ENCODE data around the gene MYEF2.

MYEF2 gene

DNA sequence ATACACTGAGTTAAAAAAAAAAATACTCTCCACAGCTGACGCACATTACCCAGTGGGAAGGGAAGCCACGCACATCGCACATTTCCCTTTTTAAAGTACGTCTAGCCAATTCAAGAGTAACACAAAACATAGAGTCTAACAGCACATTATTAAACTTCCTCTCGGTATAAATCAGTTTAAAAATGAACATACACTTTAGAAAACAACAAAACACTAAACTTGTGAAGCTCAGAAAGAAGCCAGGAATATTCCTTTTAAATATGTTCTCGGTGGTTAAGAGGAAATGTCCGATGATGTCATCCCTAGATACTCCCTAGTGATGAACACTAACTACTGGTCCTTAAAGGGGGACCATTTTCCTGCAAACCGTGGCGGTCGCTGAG is 721 bp downstream of the MYEF2 start:
- Histone ChIP-seq H3K9me3 (ENCODE audit: control insufficient read depth, insufficient read depth, low read length) (no peaks in the 10 kb centered on the region), H3K9ac (ENCODE audit: low read depth, low read length) (peak overlapping the region; percentile 88), H3K4me1 (ENCODE audit: insufficient read depth, low read length) (peaks cover 12% of the 10 kb centered on the region; the same call in 1 of the 2 replicates), H3K36me3 (ENCODE audit: insufficient read depth, low read length) (no peaks in the 10 kb centered on the region)

DNA sequence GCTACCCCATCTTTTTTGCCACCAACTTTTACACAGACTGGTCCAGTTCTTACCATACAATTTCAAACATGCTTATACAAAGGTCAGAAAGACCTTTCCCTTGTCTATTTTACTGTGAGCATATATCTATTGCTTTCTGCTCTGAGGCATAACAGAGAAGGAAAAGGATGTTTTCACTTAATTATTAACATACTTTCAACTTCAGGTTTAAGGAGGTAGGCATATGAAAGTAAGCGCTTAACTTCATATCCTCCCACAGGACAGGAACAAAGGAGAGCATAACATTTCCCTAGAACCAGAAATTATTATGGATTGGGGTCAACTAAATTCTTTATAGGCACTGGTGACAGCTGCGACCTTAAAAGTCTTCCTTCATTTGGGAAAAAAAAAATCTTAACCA is 1.1 kb downstream of the MYEF2 start:
- H3K9me3 ChIP-seq (ENCODE audit: control insufficient read depth, insufficient read depth, low read length): no peaks in the 10 kb centered on the region
- peaks cover 12% of the 10 kb centered on the region; the same call in 1 of the 2 replicates for H3K4me1 ChIP-seq (ENCODE audit: insufficient read depth, low read length)
- H3K9ac ChIP-seq (ENCODE audit: low read depth, low read length): peak overlapping the region; percentile 88
- no peaks in the 10 kb centered on the region for H3K36me3 ChIP-seq (ENCODE audit: insufficient read depth, low read length)

DNA sequence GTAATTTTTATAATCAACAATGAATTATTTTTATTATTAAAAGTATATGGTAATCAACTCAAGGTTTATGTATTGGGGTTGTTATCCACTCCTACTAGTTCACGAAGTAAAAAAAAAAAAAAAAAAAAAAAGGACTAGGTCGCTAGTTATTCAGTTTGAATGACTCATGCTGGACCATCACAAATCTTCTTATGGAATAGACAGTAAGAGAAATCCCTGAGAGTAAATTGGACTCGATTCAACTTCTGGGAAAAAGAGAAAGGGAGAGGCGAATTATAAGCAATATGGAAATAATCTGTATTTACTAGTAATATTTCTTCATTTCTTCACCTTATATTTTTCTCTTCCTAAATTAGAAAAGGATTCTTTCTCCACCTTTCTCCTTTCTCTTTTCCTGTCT is 2.0 kb downstream of the MYEF2 start:
- Histone ChIP-seq H3K9me3 (ENCODE audit: control insufficient read depth, insufficient read depth, low read length) (no peaks in the 10 kb centered on the region), H3K4me1 (ENCODE audit: insufficient read depth, low read length) (peaks cover 12% of the 10 kb centered on the region; the same call in 1 of the 2 replicates), H3K9ac (ENCODE audit: low read depth, low read length) (no peak overlapping the region), H3K36me3 (ENCODE audit: insufficient read depth, low read length) (no peaks in the 10 kb centered on the region)

DNA sequence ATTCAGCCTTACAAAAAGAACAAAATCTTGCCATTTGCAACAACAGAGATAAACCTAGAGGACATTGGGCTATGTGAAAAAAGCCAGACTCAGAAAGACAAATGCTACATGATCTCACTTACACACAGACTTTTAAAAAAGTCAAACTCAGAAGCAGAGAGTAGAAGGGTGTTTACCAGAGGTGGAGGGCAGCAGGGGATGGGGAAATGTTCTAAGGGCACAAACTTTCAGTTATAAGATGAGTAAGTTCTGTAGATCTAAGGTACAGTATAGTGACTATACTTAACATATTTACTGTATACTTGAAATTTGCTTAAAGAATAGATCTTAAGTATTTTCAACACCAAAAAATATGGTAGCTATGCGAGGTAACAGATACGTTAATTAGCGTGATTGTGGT is 3.0 kb downstream of the MYEF2 start:
- H3K9me3 ChIP-seq (ENCODE audit: control insufficient read depth, insufficient read depth, low read length): no peaks in the 10 kb centered on the region
- no peaks in the 10 kb centered on the region for H3K36me3 ChIP-seq (ENCODE audit: insufficient read depth, low read length)
- peaks cover 10% of the 10 kb centered on the region; the same call in 1 of the 2 replicates for H3K4me1 ChIP-seq (ENCODE audit: insufficient read depth, low read length)
- H3K9ac ChIP-seq (ENCODE audit: low read depth, low read length): no peak overlapping the region

DNA sequence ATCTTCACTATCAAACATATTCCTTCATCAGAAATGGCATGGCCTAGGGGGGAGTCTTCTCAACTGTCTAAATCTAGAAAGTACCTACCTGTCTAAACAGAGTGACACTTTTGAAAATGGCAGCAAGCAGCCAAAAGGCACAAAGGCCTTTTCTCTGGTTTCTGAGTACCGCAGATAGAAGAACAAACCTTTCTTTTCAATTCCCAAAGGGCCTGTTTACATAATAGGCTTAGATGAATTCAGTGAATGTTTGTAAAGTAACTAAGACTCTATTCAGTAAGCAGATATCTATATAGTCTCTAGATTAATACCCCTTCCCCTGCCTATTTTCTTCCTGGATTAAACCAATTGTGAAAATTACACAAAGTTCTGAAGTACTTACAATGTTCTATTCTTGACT is 7.1 kb downstream of the MYEF2 start:
- H3K4me1 ChIP-seq (ENCODE audit: insufficient read depth, low read length): peaks cover 8% of the 10 kb centered on the region
- no peaks in the 10 kb centered on the region; the same call in 1 of the 2 replicates for H3K36me3 ChIP-seq (ENCODE audit: insufficient read depth, low read length)
- H3K9me3 ChIP-seq (ENCODE audit: control insufficient read depth, insufficient read depth, low read length): no peaks in the 10 kb centered on the region
- H3K9ac ChIP-seq (ENCODE audit: low read depth, low read length): no peak overlapping the region

DNA sequence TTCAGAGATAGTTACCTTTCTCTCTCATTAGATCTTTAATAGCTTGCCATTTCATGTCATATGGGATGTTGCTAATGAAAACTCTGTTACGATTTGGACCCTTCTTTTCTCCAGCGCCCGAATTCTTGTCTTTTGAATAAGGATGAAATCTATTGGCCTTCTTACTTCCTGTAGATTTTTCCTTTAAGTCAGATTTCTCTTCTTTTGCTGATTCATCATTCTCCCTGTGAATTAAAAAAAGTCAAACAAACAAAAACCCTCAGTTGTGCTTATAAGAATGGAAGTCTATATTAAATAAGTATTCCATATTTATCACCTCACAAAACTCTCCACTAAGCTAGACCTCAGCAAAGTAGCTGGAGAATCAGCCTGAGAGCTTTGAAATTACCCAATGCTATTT is 9.5 kb downstream of the MYEF2 start:
- H3K36me3 ChIP-seq (ENCODE audit: insufficient read depth, low read length): no peaks in the 10 kb centered on the region; the same call in 1 of the 2 replicates
- H3K9me3 ChIP-seq (ENCODE audit: control insufficient read depth, insufficient read depth, low read length): no peaks in the 10 kb centered on the region
- peaks cover 4% of the 10 kb centered on the region for H3K4me1 ChIP-seq (ENCODE audit: insufficient read depth, low read length)
- no peak overlapping the region for H3K9ac ChIP-seq (ENCODE audit: low read depth, low read length)

DNA sequence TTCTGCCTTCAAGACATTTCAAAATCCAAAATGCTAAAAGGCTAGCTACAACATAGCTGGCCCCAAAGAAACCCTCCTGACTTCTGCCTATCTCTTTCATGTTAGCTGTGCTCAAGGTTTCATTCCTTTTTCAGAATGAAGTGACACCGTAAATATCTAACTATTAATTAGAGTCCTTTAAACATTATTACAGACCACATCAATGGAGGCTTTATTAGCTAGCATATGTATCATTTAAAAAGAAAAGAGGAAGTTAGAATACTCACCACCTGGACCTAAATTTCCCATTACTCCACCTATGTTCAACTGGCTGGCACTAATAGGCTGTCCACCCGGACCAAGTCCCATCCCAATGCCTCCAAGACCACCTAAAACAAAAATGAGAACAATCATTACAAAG is 24.6 kb downstream of the MYEF2 start:
- H3K9me3 ChIP-seq (ENCODE audit: control insufficient read depth, insufficient read depth, low read length): no peaks in the 10 kb centered on the region
- H3K4me1 ChIP-seq (ENCODE audit: insufficient read depth, low read length): peaks cover 20% of the 10 kb centered on the region
- no peak overlapping the region for H3K9ac ChIP-seq (ENCODE audit: low read depth, low read length)
- H3K36me3 ChIP-seq (ENCODE audit: insufficient read depth, low read length): peaks cover 9% of the 10 kb centered on the region

DNA sequence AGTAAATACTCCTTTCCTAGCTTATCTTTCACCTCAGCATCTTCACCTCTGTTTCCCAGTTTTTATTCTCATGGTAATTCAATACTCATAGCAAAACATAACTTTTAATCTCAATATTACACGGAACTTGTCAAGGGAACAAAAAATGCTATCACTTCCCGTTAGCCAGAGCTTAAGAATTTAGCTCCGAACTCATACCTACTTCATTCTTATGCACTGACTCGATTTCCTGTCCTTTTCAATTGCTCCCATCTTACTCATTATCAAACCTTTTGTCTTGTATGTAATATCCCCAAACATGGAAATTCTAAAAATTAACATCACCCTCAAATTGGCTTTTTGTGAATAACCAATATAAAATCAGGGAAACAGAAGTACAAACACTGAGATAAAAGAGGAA is 28.2 kb downstream of the MYEF2 start:
- no peak overlapping the region for H3K9ac ChIP-seq (ENCODE audit: low read depth, low read length)
- H3K36me3 ChIP-seq (ENCODE audit: insufficient read depth, low read length): peaks cover 7% of the 10 kb centered on the region
- H3K4me1 ChIP-seq (ENCODE audit: insufficient read depth, low read length): peaks cover 20% of the 10 kb centered on the region
- no peaks in the 10 kb centered on the region for H3K9me3 ChIP-seq (ENCODE audit: control insufficient read depth, insufficient read depth, low read length)

DNA sequence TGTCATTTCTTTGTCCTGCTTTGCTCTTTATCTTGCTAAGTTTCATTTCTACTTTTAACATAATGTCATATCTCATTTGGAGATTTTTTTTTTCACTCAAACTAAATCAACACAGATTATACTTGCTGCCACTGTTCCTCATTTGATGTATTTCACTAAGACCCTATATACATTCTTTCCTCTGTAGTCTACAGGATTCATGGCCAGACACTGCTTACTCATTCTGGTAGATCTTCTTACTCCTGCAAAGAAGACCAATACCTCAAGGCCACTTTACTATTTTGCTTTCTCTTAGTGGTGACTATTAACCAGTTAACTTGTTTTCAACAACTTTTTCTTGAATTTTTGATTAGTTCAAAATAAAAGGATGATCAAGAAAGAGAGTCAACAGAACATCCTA is 30.7 kb downstream of the MYEF2 start:
- Histone ChIP-seq H3K9me3 (ENCODE audit: control insufficient read depth, insufficient read depth, low read length) (no peaks in the 10 kb centered on the region), H3K4me1 (ENCODE audit: insufficient read depth, low read length) (peaks cover 20% of the 10 kb centered on the region), H3K9ac (ENCODE audit: low read depth, low read length) (no peak overlapping the region), H3K36me3 (ENCODE audit: insufficient read depth, low read length) (peaks cover 3% of the 10 kb centered on the region; the same call in 1 of the 2 replicates)

DNA sequence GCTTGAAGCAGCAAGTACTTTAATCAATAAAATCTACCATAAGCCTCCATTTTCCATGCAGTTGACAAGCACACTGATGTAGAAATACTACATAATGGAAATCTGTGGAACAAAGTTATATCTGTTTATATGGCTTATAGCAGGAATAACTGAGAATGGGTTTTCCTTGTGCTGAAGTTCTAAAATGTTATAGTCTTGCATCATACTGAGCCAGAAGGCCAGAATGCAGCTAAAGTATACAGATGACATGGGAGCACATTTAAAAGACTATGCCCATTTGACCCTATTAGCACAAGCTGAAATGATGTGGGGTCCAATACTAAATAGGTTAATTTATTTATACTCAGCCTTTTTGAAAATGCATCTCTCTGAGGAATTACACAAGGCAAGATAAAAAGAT is 32.2 kb downstream of the MYEF2 start:
- no peak overlapping the region for H3K9ac ChIP-seq (ENCODE audit: low read depth, low read length)
- no peaks in the 10 kb centered on the region for H3K9me3 ChIP-seq (ENCODE audit: control insufficient read depth, insufficient read depth, low read length)
- peaks cover 13% of the 10 kb centered on the region; the same call in 1 of the 2 replicates for H3K4me1 ChIP-seq (ENCODE audit: insufficient read depth, low read length)
- H3K36me3 ChIP-seq (ENCODE audit: insufficient read depth, low read length): peaks cover 3% of the 10 kb centered on the region; the same call in 1 of the 2 replicates

DNA sequence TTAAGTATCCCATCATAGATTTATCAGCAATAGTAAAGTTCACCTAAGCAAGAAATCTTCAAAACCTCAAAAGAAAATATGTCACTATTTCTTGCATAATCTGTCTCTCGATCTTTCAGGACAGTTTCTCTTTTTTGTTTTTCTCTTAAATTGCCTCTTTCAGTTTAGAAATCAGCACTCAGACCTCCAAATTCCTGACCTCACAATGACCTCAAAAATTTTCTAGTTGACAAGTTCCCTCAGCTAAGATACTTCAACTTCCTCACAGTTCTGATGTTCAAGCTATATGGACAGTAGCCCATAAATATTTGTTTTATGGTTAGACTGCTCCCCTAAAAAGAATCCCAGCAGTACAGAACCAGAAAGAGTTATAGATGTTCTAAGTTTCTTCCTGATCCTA is 33.2 kb downstream of the MYEF2 start:
- Histone ChIP-seq H3K36me3 (ENCODE audit: insufficient read depth, low read length) (peaks cover 3% of the 10 kb centered on the region; the same call in 1 of the 2 replicates), H3K9ac (ENCODE audit: low read depth, low read length) (no peak overlapping the region), H3K4me1 (ENCODE audit: insufficient read depth, low read length) (peaks cover 4% of the 10 kb centered on the region; the same call in 1 of the 2 replicates), H3K9me3 (ENCODE audit: control insufficient read depth, insufficient read depth, low read length) (no peaks in the 10 kb centered on the region)

DNA sequence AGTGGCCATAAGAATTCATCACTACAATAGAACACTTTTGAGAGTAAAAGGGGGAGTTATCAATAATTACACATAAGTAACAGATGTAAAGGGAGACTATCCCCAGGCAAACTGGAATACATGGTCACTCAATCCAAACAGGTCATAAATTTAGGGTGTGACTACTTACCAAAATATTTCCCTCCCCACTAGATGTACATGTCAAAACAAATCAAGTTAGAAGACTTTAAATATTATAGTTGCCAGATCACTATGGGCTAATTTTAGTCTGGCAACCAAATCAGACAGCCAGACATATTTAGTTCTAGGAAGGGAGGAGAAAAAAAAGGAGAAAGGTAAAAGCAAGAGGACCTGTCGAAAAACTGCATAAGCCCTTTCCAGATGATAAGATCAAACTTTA is 34.2 kb downstream of the MYEF2 start:
- Histone ChIP-seq H3K4me1 (ENCODE audit: insufficient read depth, low read length) (no peaks in the 10 kb centered on the region), H3K36me3 (ENCODE audit: insufficient read depth, low read length) (no peaks in the 10 kb centered on the region), H3K9me3 (ENCODE audit: control insufficient read depth, insufficient read depth, low read length) (no peaks in the 10 kb centered on the region), H3K9ac (ENCODE audit: low read depth, low read length) (no peak overlapping the region)

DNA sequence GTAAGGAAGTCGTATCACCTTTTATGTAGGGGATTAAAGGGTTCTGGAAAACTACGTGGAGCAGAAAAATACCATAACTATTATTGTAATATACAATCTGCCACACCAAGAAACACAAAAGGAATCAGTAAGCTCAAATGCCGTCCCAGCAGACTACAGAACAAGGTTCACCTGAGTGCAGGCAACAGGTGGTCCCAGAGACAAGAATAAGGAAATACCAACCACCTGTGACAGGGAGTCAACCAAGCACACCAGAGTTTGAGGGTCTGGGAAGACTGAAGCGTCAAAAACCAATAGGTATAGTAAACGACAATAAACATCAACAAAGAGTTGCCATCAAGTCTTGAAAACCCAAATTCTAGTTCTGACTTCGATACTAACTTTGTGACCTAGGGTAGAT is 45.2 kb downstream of the MYEF2 start:
- no peaks in the 10 kb centered on the region for H3K4me1 ChIP-seq (ENCODE audit: insufficient read depth, low read length)
- no peaks in the 10 kb centered on the region for H3K36me3 ChIP-seq (ENCODE audit: insufficient read depth, low read length)
- no peak overlapping the region for H3K9ac ChIP-seq (ENCODE audit: low read depth, low read length)
- H3K9me3 ChIP-seq (ENCODE audit: control insufficient read depth, insufficient read depth, low read length): no peaks in the 10 kb centered on the region

DNA sequence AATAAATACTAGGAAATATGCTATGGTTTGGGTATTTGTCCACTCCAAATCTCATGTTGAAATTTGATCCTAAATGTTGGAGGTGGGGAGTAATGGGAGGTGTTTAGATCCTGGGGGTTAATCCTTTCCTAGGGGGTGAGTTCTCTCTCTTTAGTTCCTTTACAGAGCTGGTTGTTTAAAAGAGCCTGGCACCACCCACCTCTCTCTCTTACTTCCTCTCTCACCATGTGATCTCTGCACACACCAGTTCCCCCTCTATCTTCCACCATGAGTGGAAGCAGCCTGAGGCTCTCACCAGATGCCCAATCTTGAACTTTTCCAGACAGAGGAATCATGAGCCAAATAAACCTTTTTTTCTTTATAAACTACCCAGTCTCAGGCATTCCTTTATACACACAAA is 46.8 kb downstream of the MYEF2 start:
- H3K9ac ChIP-seq (ENCODE audit: low read depth, low read length): no peak overlapping the region
- no peaks in the 10 kb centered on the region for H3K4me1 ChIP-seq (ENCODE audit: insufficient read depth, low read length)
- H3K36me3 ChIP-seq (ENCODE audit: insufficient read depth, low read length): no peaks in the 10 kb centered on the region
- no peaks in the 10 kb centered on the region for H3K9me3 ChIP-seq (ENCODE audit: control insufficient read depth, insufficient read depth, low read length)

DNA sequence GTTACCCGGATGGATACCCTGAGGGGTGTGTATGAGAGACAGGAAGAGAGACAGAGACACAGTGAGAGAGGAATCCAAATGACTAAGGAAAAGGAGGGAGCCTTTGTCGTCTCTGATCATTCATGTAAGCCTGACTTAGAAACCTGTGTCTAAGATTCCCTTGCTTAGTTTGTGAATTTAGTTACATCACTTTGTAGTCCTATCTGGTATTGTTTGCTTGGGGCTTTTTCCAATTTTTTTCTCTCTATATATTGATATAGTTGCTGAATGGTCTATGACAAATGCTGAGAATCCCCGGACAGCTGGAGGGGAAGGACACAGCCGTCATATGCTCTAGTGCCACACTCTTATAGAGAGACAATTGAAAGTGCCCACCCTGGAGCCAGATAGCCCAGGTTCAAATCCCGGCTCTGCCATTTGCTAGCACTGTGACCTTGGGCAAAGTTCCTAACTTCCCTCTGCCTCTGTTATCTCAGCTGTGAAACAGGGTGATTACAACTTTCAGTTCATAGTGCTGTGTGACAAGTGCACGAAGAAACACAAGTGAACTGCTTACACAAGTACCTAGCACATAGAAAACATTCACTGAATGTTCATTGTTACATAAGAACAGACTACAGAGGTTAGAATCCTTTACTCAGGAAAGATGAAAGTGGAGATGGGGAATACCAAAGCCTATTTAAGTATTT is 51.3 kb downstream of the MYEF2 start:
- Histone ChIP-seq H3K9me3 (ENCODE audit: control insufficient read depth, insufficient read depth, low read length) (no peaks in the 10 kb centered on the region), H3K4me1 (ENCODE audit: insufficient read depth, low read length) (0 out of 2 replicates have a peak, but pooled peaks cover 4% of the 10 kb centered on the region), H3K9ac (ENCODE audit: low read depth, low read length) (no peak overlapping the region), H3K36me3 (ENCODE audit: insufficient read depth, low read length) (no peaks in the 10 kb centered on the region)

Measured in ES-I3 (cell line).